Measurements from ENCODE around the gene NAPEPLD.

DNA sequence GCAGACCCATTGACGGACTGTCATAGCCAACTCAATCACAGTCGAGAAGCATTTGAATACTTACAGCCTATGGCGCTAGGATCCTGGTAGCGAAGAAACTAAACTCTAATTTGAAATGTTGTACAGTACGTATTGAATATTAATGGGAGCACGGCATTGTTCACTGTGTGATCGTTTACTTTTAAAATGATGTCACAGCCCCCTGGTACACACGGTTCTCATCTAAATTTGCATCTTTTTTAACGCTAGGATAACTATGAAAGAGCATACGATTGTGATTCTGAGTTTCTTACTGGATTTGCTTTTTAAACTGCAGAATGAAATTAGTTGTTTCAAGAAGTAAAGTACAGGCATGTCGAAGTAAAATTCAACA, 895 bp upstream of the NAPEPLD start:
- TF ChIP-seq POLR2A (IDR thresholded peaks at IDR 0.05) (no peak), POLR2AphosphoS5 (IDR thresholded peaks at IDR 0.05) (no peak), EP300 (IDR thresholded peaks at IDR 0.05; ENCODE audit: low read depth) (no peak)
- TF ChIP-seq, protein P1, sequence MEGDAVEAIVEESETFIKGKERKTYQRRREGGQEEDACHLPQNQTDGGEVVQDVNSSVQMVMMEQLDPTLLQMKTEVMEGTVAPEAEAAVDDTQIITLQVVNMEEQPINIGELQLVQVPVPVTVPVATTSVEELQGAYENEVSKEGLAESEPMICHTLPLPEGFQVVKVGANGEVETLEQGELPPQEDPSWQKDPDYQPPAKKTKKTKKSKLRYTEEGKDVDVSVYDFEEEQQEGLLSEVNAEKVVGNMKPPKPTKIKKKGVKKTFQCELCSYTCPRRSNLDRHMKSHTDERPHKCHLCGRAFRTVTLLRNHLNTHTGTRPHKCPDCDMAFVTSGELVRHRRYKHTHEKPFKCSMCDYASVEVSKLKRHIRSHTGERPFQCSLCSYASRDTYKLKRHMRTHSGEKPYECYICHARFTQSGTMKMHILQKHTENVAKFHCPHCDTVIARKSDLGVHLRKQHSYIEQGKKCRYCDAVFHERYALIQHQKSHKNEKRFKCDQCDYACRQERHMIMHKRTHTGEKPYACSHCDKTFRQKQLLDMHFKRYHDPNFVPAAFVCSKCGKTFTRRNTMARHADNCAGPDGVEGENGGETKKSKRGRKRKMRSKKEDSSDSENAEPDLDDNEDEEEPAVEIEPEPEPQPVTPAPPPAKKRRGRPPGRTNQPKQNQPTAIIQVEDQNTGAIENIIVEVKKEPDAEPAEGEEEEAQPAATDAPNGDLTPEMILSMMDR (IDR thresholded peaks at IDR 0.05) = no peak
